NCI-H2081 treated with DMSO at 0.1 percent for 48 hours (cell line): ENCODE data around the gene TCAIM.
"Not testable (repeated sequence)": the region's sequence is repeated elsewhere in the genome, so short reads cannot be mapped to it uniquely, and the experiment has no call there.

ENCODE experiments used
- DNase-seq: peaks from one replicate; lab custom pipeline; 2025; lab: John Stamatoyannopoulos, UW

The TCAIM gene

GRCh38 chr3:44416031-44417030 lies 77.8 kb downstream of the TCAIM start:
- DNase-seq: no peak

- DNase-seq: not testable (repeated sequence)
Measured at GRCh38 chr3:44418118-44418517, 79.6 kb downstream of the TCAIM start.

DNA sequence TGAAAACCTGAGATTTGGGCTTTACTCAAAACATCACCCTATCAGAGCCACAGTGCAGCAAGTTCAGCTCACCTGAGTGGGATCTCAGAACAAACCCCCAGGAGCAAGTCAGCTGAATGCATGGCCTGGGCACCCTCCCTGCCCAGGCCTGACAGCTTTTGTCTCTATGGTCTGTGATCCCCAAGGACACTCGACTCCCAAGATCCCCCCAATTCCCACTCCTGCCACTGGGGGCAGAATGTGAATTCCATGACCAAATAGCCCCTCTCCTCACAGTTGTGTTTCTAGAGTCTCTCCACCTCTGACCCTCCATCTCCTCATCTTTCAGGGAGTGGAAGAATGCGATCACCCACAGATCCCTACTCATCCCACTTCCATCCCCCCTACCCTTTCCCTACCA lies 80.0 kb downstream of the TCAIM start:
- DNase-seq: no peak

- no peak for DNase-seq
Measured at GRCh38 chr3:44419116-44419922, 80.8 kb downstream of the TCAIM start.

- DNase-seq: no peak
Measured at GRCh38 chr3:44419923-44420650, 81.5 kb downstream of the TCAIM start.

GRCh38 chr3:44420676-44421075 lies 82.1 kb downstream of the TCAIM start:
- DNase-seq: no peak

DNA sequence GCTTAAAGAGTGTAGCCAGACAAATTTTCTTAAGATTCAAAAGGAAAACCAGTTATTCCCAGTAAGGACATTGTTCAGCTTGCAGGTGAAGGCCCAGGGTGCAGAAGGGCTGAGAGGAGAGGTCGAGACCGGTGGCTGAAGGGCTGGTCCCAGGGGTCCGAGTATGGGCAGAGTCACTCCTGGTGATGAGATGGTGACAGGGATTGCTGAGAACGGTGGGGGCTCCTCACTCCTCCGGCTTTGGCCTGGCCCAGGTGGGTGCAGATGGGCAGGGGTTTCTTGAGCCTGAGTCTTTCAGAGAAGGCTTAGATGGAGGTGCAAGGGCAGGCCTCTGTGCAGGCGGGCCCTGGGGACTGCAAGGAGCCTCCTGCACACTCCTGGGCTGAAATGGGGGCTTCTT lies 82.7 kb downstream of the TCAIM start:
- no peak for DNase-seq

GRCh38 chr3:44424758-44425157 lies 86.2 kb downstream of the TCAIM start:
- no peak for DNase-seq

DNA sequence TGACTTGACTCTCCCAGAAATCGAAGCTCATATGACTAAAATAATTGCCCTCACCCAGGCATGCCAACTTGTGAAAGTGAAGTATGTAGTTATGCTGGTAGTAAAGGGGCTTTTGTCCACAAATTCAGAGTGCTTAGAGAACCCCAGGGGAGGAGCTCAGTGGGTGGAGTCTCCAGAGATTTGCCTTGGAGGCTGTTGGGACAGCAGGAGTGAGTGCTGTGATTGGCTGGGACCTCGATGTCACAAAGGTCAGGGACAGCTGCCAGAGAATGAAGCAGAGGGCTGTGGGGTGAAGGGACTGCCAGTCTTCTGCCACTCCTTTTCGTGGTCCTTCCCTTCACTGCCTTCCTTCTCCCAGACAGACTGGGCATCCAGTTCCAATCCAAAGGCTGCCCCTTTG lies 89.1 kb downstream of the TCAIM start:
- DNase-seq: no peak

DNA sequence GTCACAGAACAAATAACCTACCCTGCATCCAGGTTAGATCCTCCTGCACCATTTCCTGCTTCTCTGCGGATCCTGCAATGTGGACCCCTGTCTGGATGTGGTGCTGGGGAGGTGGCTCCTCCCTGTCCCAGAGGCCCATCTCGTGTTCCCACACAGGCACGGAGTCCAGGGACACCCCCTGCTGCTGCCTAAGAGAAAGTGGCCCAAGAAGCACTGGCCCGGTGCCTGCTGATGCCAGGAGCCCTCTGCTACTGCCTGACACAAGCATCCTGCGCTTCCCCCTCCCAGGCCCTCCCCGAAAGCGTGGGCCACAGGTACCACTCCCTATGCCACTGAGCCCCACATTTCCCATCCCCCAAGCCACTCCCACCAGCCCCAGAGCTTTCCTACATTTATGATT lies 90.3 kb downstream of the TCAIM start:
- DNase-seq: no peak

DNA sequence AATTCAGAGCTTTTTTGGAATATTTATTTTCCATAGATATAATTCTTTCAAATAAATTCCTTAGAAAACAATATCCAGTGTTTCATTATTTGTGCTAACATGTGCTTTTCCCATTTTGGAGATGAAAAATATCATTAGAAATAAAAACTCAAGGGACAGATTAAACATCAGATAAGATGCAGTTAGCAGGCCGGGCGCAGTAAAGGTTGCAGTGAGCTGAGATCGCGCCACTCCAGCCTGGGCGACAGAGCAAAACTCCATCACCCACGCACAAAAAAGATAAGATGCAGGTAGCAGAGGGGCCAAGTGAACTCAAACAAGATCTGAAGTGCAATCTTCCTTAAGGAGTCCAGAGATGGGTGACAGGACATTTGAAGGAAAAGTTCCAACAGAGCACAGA lies 90.9 kb downstream of the TCAIM start:
- DNase-seq: no peak

DNA sequence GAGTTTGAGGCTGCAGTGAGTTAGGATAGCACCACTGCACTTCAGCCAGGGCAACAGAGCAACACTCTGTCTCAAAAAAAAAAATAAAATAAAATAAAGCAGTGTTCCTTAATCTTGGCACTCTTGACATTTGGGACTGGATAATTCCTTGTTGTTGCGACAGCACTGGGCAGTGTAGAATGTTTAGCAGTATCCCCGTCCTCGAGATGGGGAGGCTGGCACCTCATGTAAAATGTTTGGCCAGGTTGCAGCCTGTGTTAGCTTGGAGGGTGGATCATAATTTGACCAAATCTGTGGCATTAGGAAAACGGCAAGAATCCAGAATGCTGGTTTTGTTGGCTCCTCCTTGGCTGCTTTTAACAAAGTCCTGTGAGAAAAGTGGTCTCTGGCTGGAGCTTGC lies 91.9 kb downstream of the TCAIM start:
- DNase-seq: no peak

- DNase-seq: no peak
Measured at GRCh38 chr3:44434834-44435510, 96.4 kb downstream of the TCAIM start.

DNA sequence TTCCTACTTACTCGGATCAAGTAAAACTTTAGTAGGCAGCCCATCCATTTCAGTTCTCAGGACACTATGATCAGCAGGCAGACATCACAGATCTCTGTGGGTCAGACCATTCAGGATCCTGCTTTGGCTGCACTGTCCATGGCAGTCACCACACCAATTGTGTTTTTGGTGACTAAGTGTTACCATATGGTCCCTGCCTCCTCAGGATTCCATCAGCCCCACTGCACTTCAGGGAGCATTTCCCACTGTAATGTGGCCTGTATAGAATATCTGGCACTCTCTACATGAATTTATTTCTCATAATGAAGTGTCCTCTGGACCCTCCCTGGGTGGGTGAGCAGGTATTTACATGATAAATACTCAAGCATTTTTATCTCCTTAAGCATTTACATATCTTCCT lies 97.6 kb downstream of the TCAIM start:
- no peak for DNase-seq

DNA sequence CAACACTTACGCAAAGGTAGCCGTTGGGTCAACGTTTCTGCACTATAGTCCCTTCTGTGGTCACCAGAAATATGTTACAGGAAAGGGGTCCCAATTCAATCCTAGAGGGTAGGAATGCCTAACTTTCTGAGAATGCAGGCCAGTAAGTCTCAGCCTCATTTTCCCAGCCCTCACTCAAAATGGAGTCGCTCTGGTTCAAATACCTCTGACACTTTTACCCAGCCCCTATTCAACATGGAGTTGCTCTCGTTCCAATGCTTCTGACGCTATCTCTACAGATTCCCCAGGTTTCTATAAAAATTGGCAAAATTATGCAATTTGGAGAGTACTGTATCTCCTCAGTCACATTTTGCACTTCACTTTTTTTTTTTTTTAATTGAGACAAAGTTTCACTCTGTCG lies 99.2 kb downstream of the TCAIM start:
- no peak for DNase-seq

DNA sequence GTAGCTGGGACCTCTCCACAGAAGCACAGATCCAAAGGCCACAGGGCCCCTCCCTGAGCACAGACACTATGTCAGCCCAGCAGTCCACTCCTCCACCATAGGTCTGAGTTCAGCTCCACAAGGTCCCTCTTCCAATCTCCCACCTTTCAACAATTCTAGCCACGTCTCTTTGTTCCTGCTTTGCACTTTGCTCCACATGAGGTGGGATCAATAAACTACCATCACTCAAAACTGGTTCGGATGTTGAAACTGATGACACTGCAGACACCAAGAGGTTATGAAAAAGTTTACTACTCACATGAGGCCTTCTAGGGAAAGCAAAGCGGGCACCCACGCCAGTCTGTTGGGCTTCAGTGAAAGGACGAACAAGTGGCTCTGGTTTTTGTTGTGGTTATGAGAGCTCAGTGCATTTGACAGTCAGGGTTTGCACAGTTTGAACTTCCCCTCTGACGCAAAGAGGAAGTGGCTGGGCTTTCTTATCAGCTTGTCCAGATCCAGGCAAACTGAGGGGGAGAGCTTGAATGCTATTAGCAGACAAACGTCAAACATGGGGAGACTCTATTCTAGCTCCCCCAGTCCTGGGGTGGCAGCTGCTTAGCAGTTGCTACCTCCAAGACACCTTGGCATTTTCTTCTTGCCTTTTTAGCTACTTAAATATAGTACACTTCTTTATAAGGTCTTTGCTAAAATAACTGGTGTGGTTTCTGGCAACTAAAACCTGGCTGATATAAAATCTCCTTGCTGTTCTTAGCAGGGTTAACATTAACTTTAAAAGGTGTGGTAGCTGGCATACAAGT lies 101.1 kb downstream of the TCAIM start:
- DNase-seq: no peak

GRCh38 chr3:44442596-44443309 lies 104.2 kb downstream of the TCAIM start:
- no peak for DNase-seq

DNA sequence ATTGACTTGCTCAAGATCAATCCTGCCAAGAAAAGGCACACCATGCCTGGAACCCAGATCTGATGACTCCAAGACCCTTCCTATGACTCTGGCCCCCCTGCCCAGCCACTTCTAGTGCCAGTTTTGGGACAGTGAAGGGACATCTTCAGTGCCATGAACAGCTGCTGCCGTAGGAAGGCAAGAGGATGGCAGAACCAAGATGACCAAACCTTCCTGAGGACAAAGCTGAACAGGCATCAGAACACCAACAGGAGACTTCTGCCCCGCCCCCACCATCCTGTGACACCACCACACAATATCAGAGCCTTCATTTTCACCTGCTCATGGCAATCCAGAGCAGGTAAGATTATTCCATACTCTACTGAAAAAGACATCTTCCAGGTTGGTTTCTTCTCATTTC lies 105.9 kb downstream of the TCAIM start:
- no peak for DNase-seq

DNA sequence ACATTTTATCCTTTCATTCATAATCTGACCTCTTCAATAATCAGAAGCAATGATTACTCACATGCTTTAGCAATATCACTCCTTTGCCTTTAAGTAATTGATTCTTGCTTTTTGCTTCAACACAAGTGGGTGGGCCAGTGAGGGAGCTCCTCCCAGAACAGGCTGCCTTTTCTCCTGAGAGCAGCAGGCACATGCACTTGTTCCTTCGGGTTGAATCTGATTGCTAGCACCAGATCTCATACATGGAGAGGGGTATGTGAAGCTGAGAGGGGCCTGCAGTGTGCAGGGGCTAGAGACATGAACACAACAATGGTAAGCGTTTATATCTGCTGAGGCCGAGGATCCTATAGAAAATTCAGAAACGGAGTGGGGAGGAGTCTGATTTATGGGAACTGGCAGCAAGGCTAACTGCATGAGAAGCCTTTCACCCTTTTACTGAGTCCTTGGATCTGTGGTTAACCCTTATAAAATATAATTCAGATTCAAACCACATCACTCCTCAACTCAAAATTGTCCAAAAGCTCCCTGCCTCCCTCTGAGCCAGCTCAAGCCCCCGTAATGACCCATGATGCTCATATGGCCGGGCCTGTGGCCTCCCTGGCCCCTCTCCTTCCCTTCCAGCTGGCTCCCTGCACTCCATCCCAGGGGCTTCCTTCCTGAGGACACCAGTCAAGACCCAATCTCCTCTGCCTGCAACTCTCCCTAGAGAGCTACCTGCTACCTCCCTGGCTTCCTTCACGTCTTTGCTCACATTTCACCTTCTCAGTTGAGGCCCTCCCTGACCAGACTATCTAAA lies 106.5 kb downstream of the TCAIM start:
- DNase-seq: no peak
